Measurements from ENCODE around the gene CTNNBL1. TPM values are rescaled to one million over a fixed set of nuclear protein-coding genes. Genes with fewer than 3 reads are reported as not detected.

The CTNNBL1 gene
- total RNA-seq, 4 donors from 2014 or later: 15.3 to 31.5 (median 27.2) TPM

DNA sequence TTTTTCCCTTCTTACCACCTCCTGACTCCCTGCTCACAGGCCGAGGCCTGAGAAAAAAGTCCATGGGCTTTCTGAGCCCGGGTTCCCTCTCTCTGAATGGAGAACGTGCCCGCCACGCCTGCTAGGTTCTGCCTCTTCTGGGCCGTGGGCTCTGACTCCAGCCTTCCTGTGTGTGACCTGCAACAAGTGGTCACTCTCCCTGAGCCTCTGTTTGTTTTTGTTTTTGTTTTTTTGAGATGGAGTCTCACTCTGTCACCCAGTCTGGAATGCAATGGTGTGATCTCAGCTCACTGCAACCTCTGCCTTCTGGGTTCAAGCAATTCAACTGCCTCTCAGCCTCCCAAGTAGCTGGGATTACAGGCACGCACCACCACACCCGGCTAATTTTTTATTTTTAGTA is 191.2 kb downstream of the CTNNBL1 start:
- DNase-seq: no peak

DNA sequence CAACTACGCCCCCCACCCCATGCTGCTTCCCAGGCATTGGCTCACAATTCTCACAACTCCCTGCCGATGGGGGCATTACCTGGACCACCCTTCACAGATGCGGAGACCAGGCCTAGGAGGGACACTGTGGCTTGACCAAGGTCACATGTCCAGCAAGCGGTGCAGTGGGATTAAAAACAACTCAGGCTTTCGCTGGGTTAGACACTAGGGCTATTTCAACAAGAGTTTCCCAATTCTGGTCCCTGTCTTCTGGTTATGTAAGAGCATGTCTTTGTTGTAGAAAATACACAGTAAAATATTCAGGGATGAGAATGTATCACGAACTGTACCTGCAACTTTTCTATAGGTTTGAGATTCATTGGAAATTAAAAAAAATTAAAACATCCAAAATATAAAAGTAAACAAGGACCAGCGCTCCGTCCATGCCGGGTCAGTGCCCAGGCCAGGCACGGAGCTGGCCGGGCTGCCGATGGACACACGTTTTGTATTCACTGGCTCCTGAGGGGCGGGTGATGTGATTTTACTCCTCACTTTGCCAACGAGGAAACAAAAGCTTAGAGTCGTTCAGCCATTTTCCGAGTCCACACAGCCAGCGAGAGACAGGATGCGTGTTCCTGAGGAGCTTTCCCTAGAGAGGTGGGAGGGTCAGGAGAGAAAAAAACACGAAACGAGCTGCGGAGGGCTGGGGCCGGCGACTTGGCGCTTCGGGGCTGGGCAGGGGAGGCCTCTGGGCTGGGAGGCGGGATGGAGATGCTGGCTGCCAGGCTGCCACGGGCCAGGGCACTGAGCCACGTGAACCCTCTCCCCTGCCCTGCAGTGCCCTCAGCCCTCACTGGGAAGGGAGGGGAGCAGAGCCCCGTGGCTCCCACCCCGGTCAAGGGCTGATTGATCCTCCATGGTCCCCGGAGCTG is 192.0 kb downstream of the CTNNBL1 start:
- Histone ChIP-seq H3K36me3 (no peaks in the 10 kb centered on the region), H3K9me3 (no peaks in the 10 kb centered on the region), H3K27me3 (peaks cover 0 to 30% (median 0%) of the 10 kb centered on the region in 4 donors), H3K27ac (no peak overlapping the region), H3K4me3 (no peak overlapping the region), H3K4me1 (peaks cover 0 to 18% (median 0%) of the 10 kb centered on the region in 3 donors)
- intact Hi-C loops (cut with DNase I): no loop called here
- WGBS, 2 donors: 47 to 59% methylated on average over 22 to 29 of the region's 32 CpGs
- DNase-seq: no peak
- TF ChIP-seq, protein P1, sequence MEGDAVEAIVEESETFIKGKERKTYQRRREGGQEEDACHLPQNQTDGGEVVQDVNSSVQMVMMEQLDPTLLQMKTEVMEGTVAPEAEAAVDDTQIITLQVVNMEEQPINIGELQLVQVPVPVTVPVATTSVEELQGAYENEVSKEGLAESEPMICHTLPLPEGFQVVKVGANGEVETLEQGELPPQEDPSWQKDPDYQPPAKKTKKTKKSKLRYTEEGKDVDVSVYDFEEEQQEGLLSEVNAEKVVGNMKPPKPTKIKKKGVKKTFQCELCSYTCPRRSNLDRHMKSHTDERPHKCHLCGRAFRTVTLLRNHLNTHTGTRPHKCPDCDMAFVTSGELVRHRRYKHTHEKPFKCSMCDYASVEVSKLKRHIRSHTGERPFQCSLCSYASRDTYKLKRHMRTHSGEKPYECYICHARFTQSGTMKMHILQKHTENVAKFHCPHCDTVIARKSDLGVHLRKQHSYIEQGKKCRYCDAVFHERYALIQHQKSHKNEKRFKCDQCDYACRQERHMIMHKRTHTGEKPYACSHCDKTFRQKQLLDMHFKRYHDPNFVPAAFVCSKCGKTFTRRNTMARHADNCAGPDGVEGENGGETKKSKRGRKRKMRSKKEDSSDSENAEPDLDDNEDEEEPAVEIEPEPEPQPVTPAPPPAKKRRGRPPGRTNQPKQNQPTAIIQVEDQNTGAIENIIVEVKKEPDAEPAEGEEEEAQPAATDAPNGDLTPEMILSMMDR (IDR thresholded peaks at IDR 0.05): no peak
- no peak for TF ChIP-seq POLR2A (IDR thresholded peaks at IDR 0.05)

More for the DNA sequence above, 191.2 kb downstream of the CTNNBL1 start:
- H3K4me3 ChIP-seq: no peak overlapping the region
- WGBS, 2 donors: 93 to 96% methylated on average over 8 of the region's 8 CpGs
- H3K27me3 ChIP-seq: peaks cover 0 to 30% (median 0%) of the 10 kb centered on the region in 4 donors
- no peak overlapping the region for H3K27ac ChIP-seq
- no peaks in the 10 kb centered on the region for H3K9me3 ChIP-seq
- peaks cover 0 to 18% (median 0%) of the 10 kb centered on the region in 3 donors for H3K4me1 ChIP-seq
- no peaks in the 10 kb centered on the region for H3K36me3 ChIP-seq
- intact Hi-C loops (cut with DNase I): no loop called here
- no peak for TF ChIP-seq POLR2A (IDR thresholded peaks at IDR 0.05)
- TF ChIP-seq, protein P1 (IDR thresholded peaks at IDR 0.05): no peak

DNA sequence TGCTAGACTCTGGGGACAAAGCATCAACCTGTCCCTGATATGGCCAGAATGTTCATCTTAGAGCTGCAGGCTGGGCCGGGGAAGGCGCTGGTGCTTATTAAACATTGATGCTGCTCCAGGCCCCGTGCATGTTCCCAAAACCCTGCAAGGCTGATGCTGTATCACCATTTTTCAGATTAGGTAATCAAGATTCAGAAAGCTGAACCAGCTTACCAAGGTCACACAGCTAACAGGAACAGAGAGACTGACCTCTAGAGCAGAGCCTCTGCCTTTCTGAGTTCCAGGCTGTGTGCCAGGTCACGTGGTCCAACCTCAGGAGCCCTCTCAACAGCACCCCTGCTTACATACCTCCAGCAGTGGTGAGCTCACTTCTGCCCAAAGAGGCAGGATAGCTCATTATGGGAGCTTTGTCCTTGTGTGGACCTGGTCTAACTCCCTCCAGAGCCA is 193.0 kb downstream of the CTNNBL1 start:
- intact Hi-C loops (cut with DNase I): no loop called here
- H3K4me1 ChIP-seq: peaks cover 0 to 9% (median 0%) of the 10 kb centered on the region in 3 donors
- DNase-seq: no peak
- no peaks in the 10 kb centered on the region for H3K36me3 ChIP-seq
- WGBS, 2 donors: 0% methylated on average over 1 of the region's 4 CpGs; no CpG with 5 or more reads in 1 of the 2 donors
- H3K9me3 ChIP-seq: no peaks in the 10 kb centered on the region
- no peak for TF ChIP-seq POLR2A (IDR thresholded peaks at IDR 0.05)
- TF ChIP-seq, protein P1 (IDR thresholded peaks at IDR 0.05): no peak
- H3K27me3 ChIP-seq: peaks cover 0 to 30% (median 0%) of the 10 kb centered on the region in 4 donors
- H3K27ac ChIP-seq: no peak overlapping the region
- no peak overlapping the region for H3K4me3 ChIP-seq

DNA sequence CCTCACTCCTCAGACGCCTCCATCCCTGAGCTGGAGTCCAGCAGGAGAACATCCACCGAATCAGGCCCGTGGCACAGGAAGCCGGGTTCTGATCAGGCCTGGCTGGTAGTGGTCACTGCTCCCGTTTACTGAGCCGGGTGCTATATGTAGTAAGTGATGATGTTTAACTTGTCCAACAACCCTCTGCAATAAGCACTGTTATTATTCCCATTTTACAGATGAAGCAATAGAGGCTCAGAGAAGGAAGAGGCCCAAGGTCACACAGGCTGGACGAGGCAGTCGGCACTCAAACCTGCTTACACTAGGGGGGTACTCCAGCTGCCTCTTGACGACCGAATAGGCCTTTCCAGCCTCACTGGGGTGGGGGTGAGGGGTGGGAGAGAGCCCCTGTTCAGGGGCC is 194.8 kb downstream of the CTNNBL1 start:
- intact Hi-C loops (cut with DNase I): no loop called here
- Histone ChIP-seq H3K4me1 (peaks cover 0 to 5% (median 0%) of the 10 kb centered on the region in 3 donors), H3K4me3 (no peak overlapping the region), H3K27ac (no peak overlapping the region), H3K36me3 (no peaks in the 10 kb centered on the region), H3K9me3 (no peaks in the 10 kb centered on the region), H3K27me3 (peaks cover 0 to 22% (median 0%) of the 10 kb centered on the region in 4 donors)
- no peak for DNase-seq
- 100% methylated on average over 4 of the region's 10 CpGs; no CpG with 5 or more reads in 1 of the 2 donors for WGBS, 2 donors
- TF ChIP-seq, protein P1 (IDR thresholded peaks at IDR 0.05): no peak
- TF ChIP-seq POLR2A (IDR thresholded peaks at IDR 0.05): no peak

DNA sequence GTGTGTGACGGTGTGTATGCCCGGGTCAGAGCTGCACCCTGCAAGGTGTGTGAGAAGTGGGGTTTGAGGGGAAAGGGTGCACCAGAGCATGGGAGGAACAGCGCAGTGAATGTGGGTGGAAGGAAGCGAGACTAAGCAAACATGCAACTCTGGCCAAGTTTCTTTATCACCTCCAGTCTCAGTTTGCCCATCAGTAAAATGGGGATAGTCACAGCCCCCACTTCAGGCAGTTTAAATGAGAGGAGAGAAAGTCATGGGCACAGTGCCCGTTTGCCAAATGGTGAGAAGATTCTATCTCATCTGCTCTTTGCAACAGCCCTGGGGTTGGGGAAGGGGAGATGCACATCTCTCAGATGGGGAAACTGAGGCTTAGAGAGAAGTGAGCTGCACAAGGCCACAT is 196.3 kb downstream of the CTNNBL1 start:
- Histone ChIP-seq H3K27me3 (peaks cover 0 to 18% (median 0%) of the 10 kb centered on the region in 4 donors), H3K27ac (no peak overlapping the region), H3K4me3 (no peak overlapping the region), H3K9me3 (no peaks in the 10 kb centered on the region), H3K36me3 (no peaks in the 10 kb centered on the region), H3K4me1 (peaks cover 0 to 5% (median 0%) of the 10 kb centered on the region in 3 donors)
- WGBS, 2 donors: 39 to 62% methylated on average over 5 of the region's 5 CpGs
- TF ChIP-seq, protein P1 (IDR thresholded peaks at IDR 0.05): no peak
- TF ChIP-seq POLR2A (IDR thresholded peaks at IDR 0.05): no peak
- intact Hi-C loops (cut with DNase I): no loop called here
- no peak for DNase-seq
